ENCODE measurements around the gene PACS2.

GRCh38 chr14:105430565-105430964, 116.0 kb downstream of the PACS2 start:
- no peak for TF ChIP-seq CTCF (IDR thresholded peaks at IDR 0.05)
- no peak for TF ChIP-seq POLR2AphosphoS5 (IDR thresholded peaks at IDR 0.05; ENCODE audit: low read depth, low read length)
- no peak for TF ChIP-seq REST (IDR thresholded peaks at IDR 0.05; ENCODE audit: low read depth, low read length)
- TF ChIP-seq GATA2 (CRISPR knock-in tag; IDR thresholded peaks at IDR 0.05), result no peak
- no peak for TF ChIP-seq YY1 (IDR thresholded peaks at IDR 0.05; ENCODE audit: low read depth)
- no peak for TF ChIP-seq EZH2phosphoT487 (IDR thresholded peaks at IDR 0.05; ENCODE audit: borderline replicate concordance, low read depth)
- TF ChIP-seq SIN3A (IDR thresholded peaks at IDR 0.05; ENCODE audit: borderline replicate concordance, low read depth, low read length), result no peak
- TF ChIP-seq IRF3 (IDR thresholded peaks at IDR 0.05; ENCODE audit: low read depth, low read length), result no peak

Data from SK-N-SH (cell line).